Mesenchymal stem cell (in vitro differentiated cells and primary cell): ENCODE results near the gene TNFRSF1B.

ENCODE experiments used
- DNase-seq: peaks from one replicate; pipeline ENCODE4 v3.0.0-alpha.2; 2013
- H2AFZ ChIP-seq: one replicate; pipeline ENCODE4 v1.6.1; 2013; ENCODE audit warnings: low read depth, mild to moderate bottlenecking, control low read depth, inconsistent platforms, low read length, moderate library complexity
- H2AK5ac ChIP-seq: 2 replicates; pipeline ENCODE4 v1.6.1; 2013; ENCODE audit warnings: low read length, moderate library complexity, mild to moderate bottlenecking, inconsistent platforms; ENCODE audit not compliant: severe bottlenecking
- H2BK120ac ChIP-seq: one replicate; pipeline ENCODE4 v1.6.1; 2013; ENCODE audit warnings: low read depth, mild to moderate bottlenecking, inconsistent platforms, low read length, moderate library complexity
- H2BK12ac ChIP-seq, 2 experiments: one replicate each; pipeline ENCODE4 v1.6.1; 2013; ENCODE audit warnings: inconsistent platforms in 2 of 2, low read length in 2 of 2, mild to moderate bottlenecking in 2 of 2, moderate library complexity in 2 of 2, control low read depth in 1 of 2
- H2BK15ac ChIP-seq: one replicate; pipeline ENCODE4 v1.6.1; 2013; ENCODE audit warnings: mild to moderate bottlenecking, low read depth, inconsistent platforms; ENCODE audit not compliant: poor library complexity, severe bottlenecking
- H2BK5ac ChIP-seq: 2 replicates; pipeline ENCODE4 v1.6.1; 2013; ENCODE audit warnings: low read depth, mild to moderate bottlenecking, low read length, control low read depth, inconsistent platforms; ENCODE audit not compliant: poor library complexity, severe bottlenecking
- H3K14ac ChIP-seq, 2 experiments: one replicate each; pipeline ENCODE4 v1.6.1; 2013; ENCODE audit warnings: inconsistent platforms in 2 of 2, low read length in 2 of 2, control low read depth in 1 of 2, mild to moderate bottlenecking in 1 of 2, moderate library complexity in 1 of 2
- H3K18ac ChIP-seq, 2 experiments: one replicate each; pipeline ENCODE4 v1.6.1; 2013; ENCODE audit warnings: inconsistent platforms in 2 of 2, low read length in 2 of 2, control low read depth in 1 of 2, low read depth in 1 of 2, mild to moderate bottlenecking in 1 of 2
- H3K23ac ChIP-seq, 2 experiments: one replicate each; pipeline ENCODE4 v1.6.1; 2013; ENCODE audit warnings: inconsistent platforms in 2 of 2, low read length in 2 of 2, mild to moderate bottlenecking in 2 of 2, moderate library complexity in 2 of 2, control low read depth in 1 of 2
- H3K27ac ChIP-seq: 2 replicates; pipeline ENCODE4 v1.5.1; 2013; ENCODE audit warnings: mild to moderate bottlenecking, moderate library complexity, low read length, control low read depth, inconsistent platforms; ENCODE audit not compliant: poor library complexity, severe bottlenecking
- H3K27me3 ChIP-seq, 2 experiments: 2 replicates each; pipeline versions ENCODE4 v1.6.1 to v1.7.0; 2013; ENCODE audit warnings: low read length in 2 of 2, mild to moderate bottlenecking in 2 of 2, moderate library complexity in 2 of 2, control low read depth in 1 of 2, inconsistent platforms in 1 of 2; ENCODE audit not compliant: control insufficient read depth in 1 of 2, insufficient read depth in 1 of 2
- H3K36me3 ChIP-seq, 2 experiments: 2 replicates each; pipeline versions ENCODE4 v1.6.1 to v1.7.0; 2013; ENCODE audit warnings: low read length in 2 of 2, control low read depth in 1 of 2, inconsistent platforms in 1 of 2, low read depth in 1 of 2, mild to moderate bottlenecking in 1 of 2; ENCODE audit not compliant: insufficient read depth in 2 of 2, control insufficient read depth in 1 of 2
- H3K4ac ChIP-seq, 2 experiments: one replicate each; pipeline ENCODE4 v1.6.1; 2013; ENCODE audit warnings: inconsistent platforms in 2 of 2, low read length in 2 of 2, mild to moderate bottlenecking in 2 of 2, moderate library complexity in 2 of 2, control low read depth in 1 of 2, low read depth in 1 of 2
- H3K4me1 ChIP-seq: 2 replicates; pipeline ENCODE4 v1.6.1; 2013; ENCODE audit warnings: low read depth, low read length, control low read depth; ENCODE audit not compliant: control insufficient read depth, insufficient read depth
- H3K4me2 ChIP-seq: 2 replicates; pipeline ENCODE4 v1.6.1; 2013; ENCODE audit warnings: low read length, mild to moderate bottlenecking, inconsistent platforms; ENCODE audit not compliant: poor library complexity, severe bottlenecking
- H3K4me3 ChIP-seq, 2 experiments: 2 replicates each; pipeline versions ENCODE4 v1.5.1 to v1.7.0; 2013; ENCODE audit warnings: low read length in 2 of 2, mild to moderate bottlenecking in 2 of 2, control low read depth in 1 of 2, low read depth in 1 of 2; ENCODE audit not compliant: insufficient read depth in 1 of 2
- H3K79me1 ChIP-seq: replicated peaks from 2 replicates; pipeline ENCODE4 v1.6.1; 2013; ENCODE audit warnings: mild to moderate bottlenecking, control low read depth, low read length, inconsistent platforms; ENCODE audit not compliant: poor library complexity, severe bottlenecking
- H3K9ac ChIP-seq: 2 replicates; pipeline ENCODE4 v1.7.0; 2013; ENCODE audit warnings: mild to moderate bottlenecking, low read length, moderate library complexity
- H3K9me3 ChIP-seq: 2 replicates; pipeline ENCODE4 v1.7.0; 2013; ENCODE audit warnings: mild to moderate bottlenecking, low read length; ENCODE audit not compliant: control insufficient read depth
- H4K8ac ChIP-seq: one replicate; pipeline ENCODE4 v1.6.1; 2013; ENCODE audit warnings: inconsistent platforms, mild to moderate bottlenecking, low read length, moderate library complexity
- H4K91ac ChIP-seq: one replicate; pipeline ENCODE4 v1.6.1; 2013; ENCODE audit warnings: mild to moderate bottlenecking, low read length, inconsistent platforms
- WGBS: methylation state at CpG from one replicate; pipeline ENCODE4 v1.1.7; 2013; ENCODE audit warnings: mixed read lengths; 5-methylcytosine and 5-hydroxymethylcytosine counted together

TNFRSF1B gene

GRCh38 chr1:12141163-12141850 lies 25.5 kb upstream of the TNFRSF1B start:
- DNase-seq, result no peak
- H3K36me3 ChIP-seq, result no peaks in the 10 kb centered on the region
- H3K18ac ChIP-seq, result no peak overlapping the region
- H2BK5ac ChIP-seq, result no peak overlapping the region
- H3K14ac ChIP-seq, result no peak overlapping the region
- no peak overlapping the region for H3K27ac ChIP-seq
- H3K4me3 ChIP-seq, result no peak overlapping the region
- H3K79me1 ChIP-seq, result no peaks in the 10 kb centered on the region
- H4K91ac ChIP-seq, result no peak overlapping the region
- H2AFZ ChIP-seq, result no peak overlapping the region
- WGBS, result 91% methylated on average over 21 of the region's 21 CpGs
- no peak overlapping the region for H2BK15ac ChIP-seq
- peak overlapping the region in 1 of 2 experiments; percentile 7 for H2BK12ac ChIP-seq
- no peak overlapping the region for H2BK120ac ChIP-seq
- no peak overlapping the region for H2AK5ac ChIP-seq
- H3K27me3 ChIP-seq, result no peaks in the 10 kb centered on the region
- H3K4me1 ChIP-seq, result peaks cover 13% of the 10 kb centered on the region
- H3K9ac ChIP-seq, result no peak overlapping the region
- H3K4ac ChIP-seq, result peak overlapping the region in 1 of 2 experiments; percentile 35
- no peak overlapping the region for H4K8ac ChIP-seq
- H3K4me2 ChIP-seq, result no peak overlapping the region
- no peaks in the 10 kb centered on the region for H3K9me3 ChIP-seq
- no peak overlapping the region for H3K23ac ChIP-seq

- no peak overlapping the region for H3K27ac ChIP-seq
- DNase-seq, result no peak
- H3K4me3 ChIP-seq, result no peak overlapping the region
- no peak overlapping the region for H2AFZ ChIP-seq
- no peak overlapping the region for H2BK5ac ChIP-seq
- no peaks in the 10 kb centered on the region for H3K79me1 ChIP-seq
- peak overlapping the region; percentile 5 for H4K91ac ChIP-seq
- H2BK12ac ChIP-seq, result peak overlapping the region; percentile 73 to 79
- no peak overlapping the region for H3K14ac ChIP-seq
- H4K8ac ChIP-seq, result peak overlapping the region; percentile 40
- H3K4me2 ChIP-seq, result no peak overlapping the region
- H3K9me3 ChIP-seq, result no peaks in the 10 kb centered on the region
- H2BK120ac ChIP-seq, result peak overlapping the region; percentile 6
- H3K9ac ChIP-seq, result no peak overlapping the region
- H3K36me3 ChIP-seq, result no peaks in the 10 kb centered on the region
- 81% methylated on average over 18 of the region's 18 CpGs for whole genome bisulfite sequencing
- no peak overlapping the region for H3K23ac ChIP-seq
- H2AK5ac ChIP-seq, result no peak overlapping the region
- peaks cover 13% of the 10 kb centered on the region for H3K4me1 ChIP-seq
- H2BK15ac ChIP-seq, result no peak overlapping the region
- H3K18ac ChIP-seq, result peak overlapping the region in 1 of 2 experiments; percentile 31
- peak overlapping the region in 1 of 2 experiments; percentile 35 for H3K4ac ChIP-seq
- no peaks in the 10 kb centered on the region for H3K27me3 ChIP-seq
Observed at GRCh38 chr1:12142141-12142823, 24.5 kb upstream of the TNFRSF1B start.

- Histone ChIP-seq H3K18ac (peak overlapping the region; percentile 69 to 90), H2AFZ (no peak overlapping the region)
Observed at GRCh38 chr1:12142891-12143630, 23.7 kb upstream of the TNFRSF1B start.

More at GRCh38 chr1:12142891-12143630, 23.7 kb upstream of the TNFRSF1B start:
- H3K14ac ChIP-seq, result peak overlapping the region in 1 of 2 experiments; percentile 27
- no peak overlapping the region for H2BK5ac ChIP-seq
- H3K36me3 ChIP-seq, result no peaks in the 10 kb centered on the region
- H3K4me2 ChIP-seq, result no peak overlapping the region
- 94% methylated on average over 21 of the region's 21 CpGs for WGBS
- peak overlapping the region; percentile 31 for H3K9ac ChIP-seq
- H3K9me3 ChIP-seq, result no peaks in the 10 kb centered on the region
- no peak overlapping the region for H2AK5ac ChIP-seq
- H3K79me1 ChIP-seq, result no peaks in the 10 kb centered on the region
- H3K4me3 ChIP-seq, result no peak overlapping the region
- peaks cover 14% of the 10 kb centered on the region for H3K4me1 ChIP-seq
- H3K27me3 ChIP-seq, result no peaks in the 10 kb centered on the region
- peak overlapping the region; percentile 89 for H4K91ac ChIP-seq
- peak overlapping the region in 1 of 2 experiments; percentile 58 for H3K4ac ChIP-seq
- H2BK15ac ChIP-seq, result peak overlapping the region; percentile 82
- no peak for DNase-seq
- H3K23ac ChIP-seq, result no peak overlapping the region
- H3K27ac ChIP-seq, result no peak overlapping the region
- peak overlapping the region; percentile 90 for H2BK120ac ChIP-seq
- peak overlapping the region; percentile 82 for H4K8ac ChIP-seq
- peak overlapping the region; percentile 76 to 79 for H2BK12ac ChIP-seq
